GM21390 (cell line): ENCODE measurements around the gene CBS.
"Not testable (repeated sequence)": the region's sequence is repeated elsewhere in the genome, so short reads cannot be mapped to it uniquely, and the experiment has no call there.

ENCODE experiments used
- ATAC-seq: cut with Tn5 transposase; IDR thresholded peaks from one replicate; pipeline ENCODE4 v1.9.1; 2021; ENCODE audit not compliant: unreplicated experiment

Gene CBS

GRCh38 chr21:43075170-43076022 lies at the start of gene CBS:
Gene CBS, minus strand, starts transcription at chr21:43075835. Its CDS starts 3,642 bp downstream, at chr21:43072193.
- not testable (repeated sequence) for ATAC-seq

GRCh38 chr21:43115956-43116355 lies 40.3 kb upstream of the CBS start:
- not testable (repeated sequence) for ATAC-seq

GRCh38 chr21:43114483-43114882 lies 38.8 kb upstream of the CBS start:
- not testable (repeated sequence) for ATAC-seq

GRCh38 chr21:43109006-43109405 lies 33.4 kb upstream of the CBS start:
- not testable (repeated sequence) for ATAC-seq

- ATAC-seq: not testable (repeated sequence)
Measured at GRCh38 chr21:43108177-43108576, 32.5 kb upstream of the CBS start.

GRCh38 chr21:43107794-43108137 lies 32.1 kb upstream of the CBS start:
- ATAC-seq: peak; percentile 12

- ATAC-seq: peak; percentile 59
Measured at GRCh38 chr21:43106965-43107793, 31.5 kb upstream of the CBS start, which contains the start of gene U2AF1. Gene U2AF1, minus strand, starts transcription at chr21:43107570. Its CDS starts 76 bp downstream, at chr21:43107494.

- not testable (repeated sequence) for ATAC-seq
Measured at GRCh38 chr21:43104642-43105041, 29.0 kb upstream of the CBS start.

- ATAC-seq: not testable (repeated sequence)
Measured at GRCh38 chr21:43102281-43102680, 26.6 kb upstream of the CBS start.

- ATAC-seq: not testable (repeated sequence)
Measured at GRCh38 chr21:43101676-43102075, 26.0 kb upstream of the CBS start.

GRCh38 chr21:43101000-43101399 lies 25.4 kb upstream of the CBS start:
- ATAC-seq: not testable (repeated sequence)

- not testable (repeated sequence) for ATAC-seq
Measured at GRCh38 chr21:43091979-43092614, 16.5 kb upstream of the CBS start.

- ATAC-seq: not testable (repeated sequence)
Measured at GRCh38 chr21:43090947-43091346, 15.3 kb upstream of the CBS start.

- ATAC-seq: not testable (repeated sequence)
Measured at GRCh38 chr21:43089463-43089862, 13.8 kb upstream of the CBS start.

GRCh38 chr21:43082587-43083300 lies 7.1 kb upstream of the CBS start:
- not testable (repeated sequence) for ATAC-seq

GRCh38 chr21:43076643-43077042 lies 1.0 kb upstream of the CBS start:
- ATAC-seq: not testable (repeated sequence)

GRCh38 chr21:43076023-43076637 lies 495 bp upstream of the CBS start:
- not testable (repeated sequence) for ATAC-seq

GRCh38 chr21:43074401-43075169 lies 1.1 kb downstream of the CBS start:
- not testable (repeated sequence) for ATAC-seq

- not testable (repeated sequence) for ATAC-seq
Measured at GRCh38 chr21:43072742-43073141, 2.9 kb downstream of the CBS start.
